ENCODE measurements around the gene NUP214. TPM values are rescaled to one million over a fixed set of nuclear protein-coding genes. Genes with fewer than 3 reads are reported as not detected.
"Not testable (repeated sequence)": the region's sequence is repeated elsewhere in the genome, so short reads cannot be mapped to it uniquely, and the experiment has no call there.

Gene NUP214
- total RNA-seq, 1 experiment from 2014 or later: 13.2 TPM

- in situ Hi-C loops (cut with HindIII; ENCODE audit: low pct_unique_long_range_greater_than_20kb, low sequenced_read_pairs): no loop called here
- DNase-seq (ENCODE audit: low read depth, low spot score): no peak
Measured at GRCh38 chr9:131258186-131258585, 132.8 kb downstream of the NUP214 start.

GRCh38 chr9:131258698-131259431, 133.5 kb downstream of the NUP214 start:
- no peak for DNase-seq (ENCODE audit: low read depth, low spot score)
- in situ Hi-C loops (cut with HindIII; ENCODE audit: low pct_unique_long_range_greater_than_20kb, low sequenced_read_pairs): no loop called here

GRCh38 chr9:131259432-131259898, 134.1 kb downstream of the NUP214 start:
- in situ Hi-C loops (cut with HindIII; ENCODE audit: low pct_unique_long_range_greater_than_20kb, low sequenced_read_pairs): no loop called here
- DNase-seq (ENCODE audit: low read depth, low spot score): no peak

GRCh38 chr9:131259916-131260597, 134.7 kb downstream of the NUP214 start:
- no peak for DNase-seq (ENCODE audit: low read depth, low spot score)
- in situ Hi-C loops (cut with HindIII; ENCODE audit: low pct_unique_long_range_greater_than_20kb, low sequenced_read_pairs): no loop called here

GRCh38 chr9:131260751-131261452, 135.5 kb downstream of the NUP214 start:
- in situ Hi-C loops (cut with HindIII; ENCODE audit: low pct_unique_long_range_greater_than_20kb, low sequenced_read_pairs): no loop called here
- no peak for DNase-seq (ENCODE audit: low read depth, low spot score)

GRCh38 chr9:131262327-131263032, 137.1 kb downstream of the NUP214 start:
- in situ Hi-C loops (cut with HindIII; ENCODE audit: low pct_unique_long_range_greater_than_20kb, low sequenced_read_pairs): no loop called here
- no peak for DNase-seq (ENCODE audit: low read depth, low spot score)

- DNase-seq (ENCODE audit: low read depth, low spot score); in situ Hi-C loops (cut with HindIII; ENCODE audit: low pct_unique_long_range_greater_than_20kb, low sequenced_read_pairs): not testable (repeated sequence)
Measured at GRCh38 chr9:131263033-131263343, 137.6 kb downstream of the NUP214 start.

- in situ Hi-C loops (cut with HindIII; ENCODE audit: low pct_unique_long_range_greater_than_20kb, low sequenced_read_pairs): no loop called here
- DNase-seq (ENCODE audit: low read depth, low spot score): no peak
Measured at GRCh38 chr9:131263701-131264100, 138.3 kb downstream of the NUP214 start.

- no peak for DNase-seq (ENCODE audit: low read depth, low spot score)
- in situ Hi-C loops (cut with HindIII; ENCODE audit: low pct_unique_long_range_greater_than_20kb, low sequenced_read_pairs): no loop called here
Measured at GRCh38 chr9:131264231-131264630, 138.8 kb downstream of the NUP214 start.

GRCh38 chr9:131266266-131267229, 141.2 kb downstream of the NUP214 start:
- DNase-seq (ENCODE audit: low read depth, low spot score): no peak
- in situ Hi-C loops (cut with HindIII; ENCODE audit: low pct_unique_long_range_greater_than_20kb, low sequenced_read_pairs): no loop called here

GRCh38 chr9:131270171-131271015, 145.0 kb downstream of the NUP214 start:
- in situ Hi-C loops (cut with HindIII; ENCODE audit: low pct_unique_long_range_greater_than_20kb, low sequenced_read_pairs): no loop called here
- DNase-seq (ENCODE audit: low read depth, low spot score): no peak

GRCh38 chr9:131271016-131271273, 145.6 kb downstream of the NUP214 start:
- in situ Hi-C loops (cut with HindIII; ENCODE audit: low pct_unique_long_range_greater_than_20kb, low sequenced_read_pairs); DNase-seq (ENCODE audit: low read depth, low spot score): not testable (repeated sequence)

- in situ Hi-C loops (cut with HindIII; ENCODE audit: low pct_unique_long_range_greater_than_20kb, low sequenced_read_pairs): no loop called here
Measured at GRCh38 chr9:131271506-131271931, 146.1 kb downstream of the NUP214 start.

GRCh38 chr9:131272212-131272611, 146.8 kb downstream of the NUP214 start:
- in situ Hi-C loops (cut with HindIII; ENCODE audit: low pct_unique_long_range_greater_than_20kb, low sequenced_read_pairs): no loop called here

More at GRCh38 chr9:131271506-131271931, 146.1 kb downstream of the NUP214 start:
- no peak for DNase-seq (ENCODE audit: low read depth, low spot score)

GRCh38 chr9:131273146-131273855, 147.9 kb downstream of the NUP214 start:
- DNase-seq (ENCODE audit: low read depth, low spot score): no peak
- in situ Hi-C loops (cut with HindIII; ENCODE audit: low pct_unique_long_range_greater_than_20kb, low sequenced_read_pairs): no loop called here

More at GRCh38 chr9:131272212-131272611, 146.8 kb downstream of the NUP214 start:
- DNase-seq (ENCODE audit: low read depth, low spot score): no peak
